ENCODE measurements around the gene SLC30A10. TPM values are rescaled to one million over a fixed set of nuclear protein-coding genes. Genes with fewer than 3 reads are reported as not detected.
"Not testable (repeated sequence)": the region's sequence is repeated elsewhere in the genome, so short reads cannot be mapped to it uniquely, and the experiment has no call there.

SLC30A10 gene
- total RNA-seq, 1 experiment from 2014 or later: not detected

GRCh38 chr1:219907772-219908070, 20.6 kb downstream of the SLC30A10 start:
- no TSS peak for BruUV-seq (replicated peaks)
- H3K4me3 Mint-ChIP-seq (ENCODE audit: unreplicated experiment): no peak overlapping the region

GRCh38 chr1:219906924-219907771, 21.2 kb downstream of the SLC30A10 start:
- CTCF ChIA-PET: interaction anchor here (0.6 to 0.8 kb wide), 2 partner anchors 69 to 95 kb away, joined by 3 to 4 read pairs; no protein-coding TSS in a partner anchor
- Mint-ChIP-seq H3K27me3 (ENCODE audit: insufficient read depth, unreplicated experiment) (peaks cover 17% of the 10 kb centered on the region), H3K9me3 (ENCODE audit: unreplicated experiment) (no peaks in the 10 kb centered on the region), H3K36me3 (ENCODE audit: insufficient read depth, unreplicated experiment) (no peaks in the 10 kb centered on the region), H3K27ac (ENCODE audit: low read depth, unreplicated experiment) (no peak overlapping the region), H3K4me3 (ENCODE audit: unreplicated experiment) (no peak overlapping the region), H3K4me1 (ENCODE audit: insufficient read depth, unreplicated experiment) (no peaks in the 10 kb centered on the region)
- TF ChIP-seq CTCF (IDR thresholded peaks at IDR 0.05; ENCODE audit: unreplicated experiment): no peak
- no peak for DNase-seq (ENCODE audit: unreplicated experiment)
- intact Hi-C loops (cut with micrococcal nuclease): no loop called here
- BruUV-seq (replicated peaks): no TSS peak
- POLR2A ChIA-PET: no interaction called here

More at GRCh38 chr1:219907772-219908070, 20.6 kb downstream of the SLC30A10 start:
- ChIA-PET CTCF (interaction anchor here (0.5 to 0.8 kb wide), 4 partner anchors 45 to 1567 kb away, joined by 3 to 4 read pairs (median 4); no protein-coding TSS in a partner anchor), POLR2A (no interaction called here)
- intact Hi-C loops (cut with micrococcal nuclease): no loop called here
- H3K36me3 Mint-ChIP-seq (ENCODE audit: insufficient read depth, unreplicated experiment): no peaks in the 10 kb centered on the region
- TF ChIP-seq CTCF (IDR thresholded peaks at IDR 0.05; ENCODE audit: unreplicated experiment): no peak
- H3K27me3 Mint-ChIP-seq (ENCODE audit: insufficient read depth, unreplicated experiment): peaks cover 17% of the 10 kb centered on the region
- H3K4me1 Mint-ChIP-seq (ENCODE audit: insufficient read depth, unreplicated experiment): no peaks in the 10 kb centered on the region
- DNase-seq (ENCODE audit: unreplicated experiment): no peak
- no peaks in the 10 kb centered on the region for H3K9me3 Mint-ChIP-seq (ENCODE audit: unreplicated experiment)
- H3K27ac Mint-ChIP-seq (ENCODE audit: low read depth, unreplicated experiment): no peak overlapping the region

GRCh38 chr1:219906565-219906923, 21.8 kb downstream of the SLC30A10 start:
- H3K36me3 Mint-ChIP-seq (ENCODE audit: insufficient read depth, unreplicated experiment); POLR2A ChIA-PET; H3K4me1 Mint-ChIP-seq (ENCODE audit: insufficient read depth, unreplicated experiment); H3K4me3 Mint-ChIP-seq (ENCODE audit: unreplicated experiment); BruUV-seq (replicated peaks); H3K9me3 Mint-ChIP-seq (ENCODE audit: unreplicated experiment); DNase-seq (ENCODE audit: unreplicated experiment); intact Hi-C loops (cut with micrococcal nuclease); H3K27ac Mint-ChIP-seq (ENCODE audit: low read depth, unreplicated experiment): not testable (repeated sequence)
- CTCF ChIA-PET: interaction anchor here (0.6 kb wide), 1 partner anchor 68 kb away, joined by 3 read pairs; no protein-coding TSS in a partner anchor
- H3K27me3 Mint-ChIP-seq (ENCODE audit: insufficient read depth, unreplicated experiment): peaks cover 17% of the 10 kb centered on the region

GRCh38 chr1:219905524-219905923, 22.8 kb downstream of the SLC30A10 start:
- no peaks in the 10 kb centered on the region for H3K9me3 Mint-ChIP-seq (ENCODE audit: unreplicated experiment)
- CTCF ChIA-PET: interaction anchor here (0.7 kb wide), 1 partner anchor 9 kb away, joined by 4 read pairs; no protein-coding TSS in a partner anchor
- H3K4me3 Mint-ChIP-seq (ENCODE audit: unreplicated experiment): no peak overlapping the region
- H3K4me1 Mint-ChIP-seq (ENCODE audit: insufficient read depth, unreplicated experiment): no peaks in the 10 kb centered on the region
- H3K27ac Mint-ChIP-seq (ENCODE audit: low read depth, unreplicated experiment): no peak overlapping the region
- no peak for TF ChIP-seq CTCF (IDR thresholded peaks at IDR 0.05; ENCODE audit: unreplicated experiment)
- intact Hi-C loops (cut with micrococcal nuclease): no loop called here
- no peaks in the 10 kb centered on the region for H3K36me3 Mint-ChIP-seq (ENCODE audit: insufficient read depth, unreplicated experiment)
- DNase-seq (ENCODE audit: unreplicated experiment): no peak
- H3K27me3 Mint-ChIP-seq (ENCODE audit: insufficient read depth, unreplicated experiment): peaks cover 20% of the 10 kb centered on the region
- BruUV-seq (replicated peaks): no TSS peak
- POLR2A ChIA-PET: no interaction called here
